Activated T-cell treated with anti-CD3 and anti-CD28 coated beads, Interleukin-2, amount 50 U/mL, for 48 hours (primary cell): Measurements from ENCODE around the gene AP1G2.

ENCODE experiments used
- DNase-seq, 2 experiments: peaks; one replicate each; pipeline ENCODE4 v3.0.0-alpha.2; 2020

The AP1G2 gene

GRCh38 chr14:23536494-23536893, 31.1 kb downstream of the AP1G2 start:
- no peak for DNase-seq

GRCh38 chr14:23535943-23536342, 31.6 kb downstream of the AP1G2 start:
- no peak for DNase-seq

- no peak for DNase-seq
Measured at GRCh38 chr14:23533652-23534435, 33.7 kb downstream of the AP1G2 start.

- DNase-seq: no peak
Measured at GRCh38 chr14:23532658-23533057, 34.9 kb downstream of the AP1G2 start.

DNA sequence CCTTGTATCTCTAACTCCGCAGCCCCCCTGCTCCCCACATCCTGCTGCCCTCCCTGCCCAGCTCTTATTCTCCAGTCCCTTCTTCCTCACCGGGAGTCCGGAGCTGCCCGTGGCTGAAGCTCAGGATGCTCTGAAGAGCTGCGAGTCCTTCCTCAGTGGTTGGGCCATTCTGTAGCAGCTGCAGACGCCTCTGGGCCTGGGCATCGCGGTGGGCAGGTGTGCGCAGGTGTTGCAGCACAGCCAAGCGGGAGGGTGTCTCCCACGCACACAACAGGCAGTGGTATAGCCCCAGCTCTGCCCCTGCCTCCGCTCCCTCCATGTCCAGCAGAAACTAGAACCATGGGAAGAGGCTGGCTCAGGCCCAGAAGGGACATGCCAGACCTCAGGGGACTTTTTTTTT, 36.2 kb downstream of the AP1G2 start:
- no peak for DNase-seq

DNA sequence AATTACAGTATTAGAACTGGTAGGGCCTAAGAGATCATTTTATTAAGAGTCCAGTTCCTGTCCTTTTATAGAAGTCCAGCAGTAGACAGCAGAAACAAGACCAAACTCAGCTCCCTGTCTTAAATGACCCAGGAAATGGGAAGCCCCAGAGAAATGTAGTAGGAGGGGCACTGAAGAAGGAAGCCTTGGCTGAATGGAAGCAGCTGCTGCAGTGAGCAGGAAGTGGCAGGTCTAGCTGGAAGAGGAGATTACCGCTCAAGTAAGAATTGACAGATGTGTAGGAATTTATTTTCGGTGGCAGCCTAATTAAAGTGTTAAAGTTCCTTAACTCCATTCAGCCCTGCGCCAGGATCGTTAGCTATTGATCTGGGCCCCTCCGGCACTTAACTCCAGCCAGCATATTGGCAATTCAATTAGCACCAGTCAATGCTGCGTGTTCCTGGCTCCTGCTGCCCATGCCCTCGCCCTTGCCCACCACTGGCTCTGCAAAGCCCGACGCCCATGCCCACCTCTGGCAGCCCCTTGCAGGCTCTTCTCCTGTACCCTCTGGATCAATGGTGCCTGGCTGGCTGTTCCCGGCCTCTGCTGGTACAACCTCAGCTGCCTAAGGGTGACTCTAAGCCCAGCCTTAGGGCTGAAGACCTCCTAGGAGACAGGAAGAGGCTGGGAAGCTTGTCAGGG, 37.1 kb downstream of the AP1G2 start:
- DNase-seq: no peak

DNA sequence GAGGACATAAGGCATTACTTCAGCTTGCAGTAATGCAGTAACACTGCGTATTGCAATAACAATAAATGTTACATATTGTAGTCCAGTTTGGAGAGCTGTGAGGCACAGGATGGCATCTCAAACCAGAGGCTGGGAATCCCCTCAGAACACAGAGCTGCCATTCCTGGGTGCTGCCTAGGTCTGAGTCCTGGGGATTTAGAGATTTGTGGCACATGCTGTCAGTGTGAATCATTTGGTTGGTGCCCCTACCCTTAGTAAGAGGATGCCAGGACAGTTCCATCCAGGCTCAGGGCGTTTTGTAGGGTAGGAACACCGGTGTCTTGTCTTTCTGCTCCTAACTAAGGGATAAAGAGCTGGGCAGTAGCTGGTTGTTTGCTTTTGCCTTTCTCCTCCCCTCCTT, 38.6 kb downstream of the AP1G2 start:
- no peak for DNase-seq

DNA sequence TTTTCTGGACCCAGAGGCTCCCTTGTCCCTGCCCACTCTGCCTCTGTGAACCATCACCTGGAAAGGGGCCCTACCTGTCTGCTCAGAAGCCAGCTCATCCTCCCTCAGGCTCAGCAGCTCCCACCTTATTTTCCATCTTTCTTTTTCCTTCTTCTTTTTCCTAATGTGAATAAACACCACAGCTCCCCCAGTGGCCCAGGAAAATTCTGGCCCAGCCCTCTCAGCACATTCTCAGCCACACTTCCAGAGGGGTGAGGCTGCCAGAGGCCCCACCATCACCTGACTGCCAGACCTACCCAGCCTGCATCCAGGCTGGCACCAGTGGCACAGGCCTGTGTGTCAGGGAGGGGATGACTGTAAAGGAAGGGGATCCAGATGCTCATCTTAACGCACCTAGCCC, 39.0 kb downstream of the AP1G2 start:
- DNase-seq: no peak

GRCh38 chr14:23525611-23526010, 42.0 kb downstream of the AP1G2 start:
- DNase-seq: no peak

DNA sequence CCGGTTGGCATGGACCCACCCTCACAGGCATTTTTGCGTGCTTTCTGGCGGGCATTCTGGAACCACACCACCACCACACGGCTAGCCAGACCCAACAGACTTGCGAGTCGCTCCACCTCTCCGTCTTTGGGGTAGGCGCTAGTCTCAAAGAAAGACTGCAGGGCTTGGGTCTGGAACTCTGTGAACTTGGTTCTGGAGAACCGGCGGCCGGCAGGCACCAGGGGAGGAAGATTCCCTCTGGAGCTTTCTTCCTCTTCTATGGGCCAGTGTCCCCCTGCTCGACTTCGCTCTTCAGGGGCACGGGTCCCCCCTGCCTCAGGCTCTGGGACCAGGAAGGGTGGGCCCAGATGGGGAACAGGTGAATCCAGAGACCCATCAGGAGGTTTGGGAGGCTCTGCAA, 42.6 kb downstream of the AP1G2 start:
- no peak for DNase-seq

- DNase-seq: no peak
Measured at GRCh38 chr14:23523229-23524016, 44.2 kb downstream of the AP1G2 start.

- DNase-seq: no peak
Measured at GRCh38 chr14:23522643-23523198, 44.9 kb downstream of the AP1G2 start.

GRCh38 chr14:23521785-23522640, 45.6 kb downstream of the AP1G2 start:
- no peak for DNase-seq

- no peak for DNase-seq
Measured at GRCh38 chr14:23520899-23521533, 46.6 kb downstream of the AP1G2 start.

- DNase-seq: no peak
Measured at GRCh38 chr14:23518709-23519108, 48.9 kb downstream of the AP1G2 start.

- DNase-seq: no peak
Measured at GRCh38 chr14:23517650-23518326, 49.8 kb downstream of the AP1G2 start.

- no peak for DNase-seq
Measured at GRCh38 chr14:23514644-23514957, 53.0 kb downstream of the AP1G2 start.

DNA sequence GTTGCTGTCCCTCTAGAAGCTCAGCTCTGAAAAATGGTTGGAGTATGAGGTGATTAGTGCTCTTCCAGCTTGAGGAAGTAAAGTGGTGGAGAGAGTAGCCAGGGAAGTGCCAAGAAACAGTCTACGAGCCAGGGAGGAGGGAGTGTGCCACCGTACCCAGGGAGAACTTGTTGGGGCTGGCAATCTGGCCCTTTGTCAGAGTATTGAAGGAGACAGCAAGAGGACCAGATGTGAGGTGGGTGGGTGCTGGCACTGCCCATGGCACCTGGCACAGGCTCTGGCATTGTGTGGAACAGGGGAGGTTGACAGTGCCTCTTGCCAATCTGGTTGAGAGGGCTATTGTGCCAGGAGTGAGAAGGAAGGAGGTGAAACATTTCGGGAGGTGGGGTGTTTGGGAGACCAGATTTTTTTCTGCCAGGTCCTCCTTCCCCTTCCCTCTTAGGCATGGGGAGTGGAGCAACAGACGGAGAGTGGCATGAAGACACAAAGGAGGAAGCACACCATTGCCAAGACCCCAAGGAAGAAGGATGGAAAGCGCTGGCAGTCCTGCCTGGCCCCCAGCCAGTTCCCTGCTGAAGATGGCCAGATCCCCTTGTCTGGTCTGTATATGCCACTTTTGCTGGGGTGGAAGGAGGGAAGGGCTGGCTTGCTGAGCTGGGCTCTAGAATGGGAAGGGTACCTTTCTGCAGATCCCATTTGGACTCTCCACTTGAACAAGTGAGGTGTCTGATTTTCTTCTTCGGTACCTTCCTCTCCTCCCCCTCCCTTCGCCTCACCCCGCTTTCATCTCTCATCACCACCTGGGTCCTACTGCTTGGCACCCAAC, 53.6 kb downstream of the AP1G2 start:
- DNase-seq: no peak

GRCh38 chr14:23513005-23513817, 54.4 kb downstream of the AP1G2 start:
- no peak for DNase-seq

DNA sequence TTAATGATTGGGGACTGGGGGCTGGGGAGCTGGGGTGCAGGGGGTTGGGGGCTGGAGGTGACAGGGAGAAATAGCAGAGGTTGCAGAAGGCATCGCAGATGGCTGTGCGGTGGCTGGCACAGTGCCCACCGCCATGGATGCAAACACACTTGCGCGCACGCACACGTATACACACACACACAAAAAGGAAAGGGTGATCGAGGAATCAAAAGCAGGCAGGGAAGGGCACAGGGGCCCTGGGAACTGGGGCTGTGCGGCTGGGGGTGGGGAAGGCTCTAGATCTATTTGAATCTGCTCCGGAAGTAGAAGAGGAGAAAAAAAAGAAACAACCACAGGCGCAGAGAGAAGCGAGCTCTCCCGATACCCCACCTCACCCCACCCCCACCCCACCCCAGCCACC, 55.4 kb downstream of the AP1G2 start:
- peak in 1 of 2 experiments; percentile 28 for DNase-seq
